ENCODE results near the gene EPHA1. TPM values are rescaled to one million over a fixed set of nuclear protein-coding genes. Genes with fewer than 3 reads are reported as not detected.

The EPHA1 gene
- total RNA-seq, 1 experiment from 2014 or later = 1.2 TPM

- no TSS peak for BruUV-seq (replicated peaks)
- POLR2A ChIA-PET (ENCODE audit: low non-redundant PET) = no interaction called here
- Histone ChIP-seq H3K4me1 (ENCODE audit: insufficient read depth, low read length, poor library complexity, severe bottlenecking) (no peaks in the 10 kb centered on the region), H3K4me3 (ENCODE audit: low read depth, low read length, poor library complexity, severe bottlenecking) (no peak overlapping the region), H3K27me3 (replicated peaks; ENCODE audit: insufficient read depth, low read depth, low read length, poor library complexity) (peaks cover 8% of the 10 kb centered on the region), H3K36me3 (ENCODE audit: insufficient read depth, low read length, poor library complexity, severe bottlenecking) (no peaks in the 10 kb centered on the region), H3K27ac (ENCODE audit: low read depth, low read length, poor library complexity, severe bottlenecking) (no peak overlapping the region), H3K9me3 (ENCODE audit: low read depth, low read length, poor library complexity, severe bottlenecking) (no peaks in the 10 kb centered on the region)
- DNase-seq (ENCODE audit: low spot score) = no peak
- intact Hi-C loops (cut with micrococcal nuclease; ENCODE audit: unreplicated experiment) = no loop called here
- CTCF ChIA-PET = no interaction called here
- TF ChIP-seq CTCF (conservative IDR thresholded peaks at IDR 0.05; ENCODE audit: low read depth, low read length) (no peak), EZH2 (IDR thresholded peaks at IDR 0.05; ENCODE audit: borderline replicate concordance, low read depth, low read length, poor library complexity, severe bottlenecking) (no peak)
Observed at GRCh38 chr7:143449793-143450192, 41.1 kb upstream of the EPHA1 start.

- Histone ChIP-seq H3K4me1 (ENCODE audit: insufficient read depth, low read length, poor library complexity, severe bottlenecking) (no peaks in the 10 kb centered on the region), H3K27me3 (replicated peaks; ENCODE audit: insufficient read depth, low read depth, low read length, poor library complexity) (peaks cover 8% of the 10 kb centered on the region), H3K9me3 (ENCODE audit: low read depth, low read length, poor library complexity, severe bottlenecking) (no peaks in the 10 kb centered on the region), H3K36me3 (ENCODE audit: insufficient read depth, low read length, poor library complexity, severe bottlenecking) (no peaks in the 10 kb centered on the region), H3K27ac (ENCODE audit: low read depth, low read length, poor library complexity, severe bottlenecking) (no peak overlapping the region), H3K4me3 (ENCODE audit: low read depth, low read length, poor library complexity, severe bottlenecking) (no peak overlapping the region)
- CTCF ChIA-PET = no interaction called here
- intact Hi-C loops (cut with micrococcal nuclease; ENCODE audit: unreplicated experiment) = no loop called here
- POLR2A ChIA-PET (ENCODE audit: low non-redundant PET) = no interaction called here
- no peak for TF ChIP-seq CTCF (conservative IDR thresholded peaks at IDR 0.05; ENCODE audit: low read depth, low read length)
- no peak for TF ChIP-seq EZH2 (IDR thresholded peaks at IDR 0.05; ENCODE audit: borderline replicate concordance, low read depth, low read length, poor library complexity, severe bottlenecking)
- no TSS peak for BruUV-seq (replicated peaks)
- DNase-seq (ENCODE audit: low spot score) = no peak
Observed at GRCh38 chr7:143448429-143448828, 39.8 kb upstream of the EPHA1 start.

GRCh38 chr7:143447466-143447865, 38.8 kb upstream of the EPHA1 start:
- ChIA-PET CTCF (no interaction called here), POLR2A (ENCODE audit: low non-redundant PET) (no interaction called here)
- no peak for DNase-seq (ENCODE audit: low spot score)
- no peaks in the 10 kb centered on the region for H3K4me1 ChIP-seq (ENCODE audit: insufficient read depth, low read length, poor library complexity, severe bottlenecking)
- no peaks in the 10 kb centered on the region for H3K36me3 ChIP-seq (ENCODE audit: insufficient read depth, low read length, poor library complexity, severe bottlenecking)
- no TSS peak for BruUV-seq (replicated peaks)
- no peaks in the 10 kb centered on the region for H3K9me3 ChIP-seq (ENCODE audit: low read depth, low read length, poor library complexity, severe bottlenecking)
- peaks cover 8% of the 10 kb centered on the region for H3K27me3 ChIP-seq (replicated peaks; ENCODE audit: insufficient read depth, low read depth, low read length, poor library complexity)
- intact Hi-C loops (cut with micrococcal nuclease; ENCODE audit: unreplicated experiment) = no loop called here
- no peak overlapping the region for H3K4me3 ChIP-seq (ENCODE audit: low read depth, low read length, poor library complexity, severe bottlenecking)
- no peak for TF ChIP-seq CTCF (conservative IDR thresholded peaks at IDR 0.05; ENCODE audit: low read depth, low read length)
- TF ChIP-seq EZH2 (IDR thresholded peaks at IDR 0.05; ENCODE audit: borderline replicate concordance, low read depth, low read length, poor library complexity, severe bottlenecking) = no peak
- no peak overlapping the region for H3K27ac ChIP-seq (ENCODE audit: low read depth, low read length, poor library complexity, severe bottlenecking)

All from A673 (cell line).